IMR-90 (cell line): ENCODE results near the gene TFAP2A. TPM values are rescaled to one million over a fixed set of nuclear protein-coding genes. Genes with fewer than 3 reads are reported as not detected.

Experiments
- ATAC-seq: fragments of 200-7000 bp; cut with Tn5 transposase; 2 replicates; pipeline ENCODE4 v1.9.1; 2020; ENCODE audit warnings: low read depth, mild to moderate bottlenecking, moderate library complexity
- BruUV-seq: library from RNA; stranded (reverse); fragments of 400-500 nt; replicated peaks from 2 replicates; lab custom pipeline; 2021; lab: Mats Ljungman, UMichigan
- CTCF ChIA-PET: fragments of 300-600 bp; formaldehyde crosslinking; extraction: SDS; loops from one replicate; lab custom pipeline; 2021; ENCODE audit warnings: antibody characterized with exemption; lab: Yijun Ruan, JAX
- POLR2A ChIA-PET: fragments of 300-600 bp; sonication (Branson Sonifier 250); formaldehyde crosslinking; loops from one replicate; lab custom pipeline; 2022; ENCODE audit warnings: antibody characterized with exemption; ENCODE audit not compliant: unreplicated experiment; lab: Charles Lee
- DNase-seq: peaks from one replicate; pipeline ENCODE4 v3.0.0; 2013
- H2AFZ ChIP-seq: replicated peaks from 2 replicates; pipeline ENCODE3; 2013; ENCODE audit warnings: low read length, mild to moderate bottlenecking; ENCODE audit not compliant: poor library complexity
- H2AK5ac ChIP-seq: 2 replicates; pipeline ENCODE4 v1.6.1; 2013; ENCODE audit warnings: low read depth, low read length, inconsistent platforms
- H2AK9ac ChIP-seq: replicated peaks from 2 replicates; pipeline ENCODE3; 2013; ENCODE audit warnings: mild to moderate bottlenecking, low read depth, low read length, moderate library complexity; ENCODE audit not compliant: poor library complexity
- H2BK120ac ChIP-seq: 2 replicates; pipeline ENCODE4 v1.6.1; 2013; ENCODE audit warnings: low read depth, low read length, inconsistent platforms
- H2BK15ac ChIP-seq: 3 replicates; pipeline ENCODE4 v1.6.1; 2013; ENCODE audit warnings: low read depth, low read length, inconsistent platforms
- H2BK20ac ChIP-seq: 2 replicates; pipeline ENCODE4 v1.6.1; 2013; ENCODE audit warnings: low read depth, mild to moderate bottlenecking, inconsistent platforms, low read length, moderate library complexity
- H2BK5ac ChIP-seq: 2 replicates; pipeline ENCODE4 v1.6.1; 2013; ENCODE audit warnings: mild to moderate bottlenecking, low read depth, low read length, inconsistent platforms; ENCODE audit not compliant: poor library complexity, severe bottlenecking
- H3K14ac ChIP-seq: replicated peaks from 2 replicates; pipeline ENCODE4 v1.6.1; 2013; ENCODE audit warnings: low read depth, low read length, inconsistent platforms
- H3K18ac ChIP-seq: 2 replicates; pipeline ENCODE4 v1.6.1; 2013; ENCODE audit warnings: low read depth, low read length, control low read depth
- H3K23ac ChIP-seq: 2 replicates; pipeline ENCODE4 v1.6.1; 2013; ENCODE audit warnings: low read depth, low read length, inconsistent platforms
- H3K27ac ChIP-seq: 2 replicates; pipeline ENCODE4 v1.5.1; 2013; ENCODE audit warnings: mild to moderate bottlenecking, control low read depth, low read length; ENCODE audit not compliant: insufficient read depth
- H3K27me3 ChIP-seq: 2 replicates; pipeline ENCODE4 v1.6.1; 2013; ENCODE audit warnings: low read length; ENCODE audit not compliant: control insufficient read depth, insufficient read depth
- H3K36me3 ChIP-seq: 2 replicates; pipeline ENCODE4 v1.6.1; 2013; ENCODE audit warnings: low read length, mixed read lengths; ENCODE audit not compliant: control insufficient read depth, insufficient read depth
- H3K4ac ChIP-seq: 2 replicates; pipeline ENCODE4 v1.6.1; 2013; ENCODE audit warnings: low read depth, low read length, inconsistent platforms
- H3K4me1 ChIP-seq: 2 replicates; pipeline ENCODE4 v1.6.1; 2013; ENCODE audit warnings: low read length, mixed read lengths; ENCODE audit not compliant: control insufficient read depth, insufficient read depth
- H3K4me2 ChIP-seq: 2 replicates; pipeline ENCODE4 v1.6.1; 2013; ENCODE audit warnings: low read depth, mild to moderate bottlenecking, control low read depth, low read length, moderate library complexity
- H3K4me3 ChIP-seq: 2 replicates; pipeline ENCODE4 v1.5.1; 2013; ENCODE audit warnings: low read depth, mild to moderate bottlenecking, control low read depth, low read length, moderate library complexity; ENCODE audit not compliant: insufficient read depth
- H3K56ac ChIP-seq: 2 replicates; pipeline ENCODE4 v1.6.1; 2013; ENCODE audit warnings: low read length, inconsistent platforms; ENCODE audit not compliant: insufficient read depth; ENCODE audit errors: extremely low read depth
- H3K79me1 ChIP-seq, 2 experiments: 2 replicates each; pipeline ENCODE4 v1.6.1; 2013; ENCODE audit warnings: low read length in 2 of 2, inconsistent platforms in 1 of 2, low read depth in 1 of 2
- H3K9ac ChIP-seq: 2 replicates; pipeline ENCODE4 v1.6.1; 2013; ENCODE audit warnings: low read depth, low read length, control low read depth
- H3K9me1 ChIP-seq: 2 replicates; pipeline ENCODE4 v1.6.1; 2013; ENCODE audit warnings: low read length, inconsistent platforms; ENCODE audit not compliant: insufficient read depth
- H3K9me3 ChIP-seq: 2 replicates; pipeline ENCODE4 v1.6.1; 2013; ENCODE audit warnings: low read length; ENCODE audit not compliant: control insufficient read depth, insufficient read depth
- H4K20me1 ChIP-seq: 2 replicates; pipeline ENCODE4 v1.6.1; 2013; ENCODE audit warnings: low read length, inconsistent platforms; ENCODE audit not compliant: insufficient read depth
- H4K5ac ChIP-seq: 2 replicates; pipeline ENCODE4 v1.6.1; 2013; ENCODE audit warnings: mild to moderate bottlenecking, low read depth, low read length, control low read depth
- H4K8ac ChIP-seq, 2 experiments: 2 replicates each; pipeline ENCODE4 v1.6.1; 2013; ENCODE audit warnings: low read depth in 2 of 2, low read length in 2 of 2, control low read depth in 1 of 2, inconsistent platforms in 1 of 2
- H4K91ac ChIP-seq: 2 replicates; pipeline ENCODE4 v1.6.1; 2013; ENCODE audit warnings: low read depth, low read length, inconsistent platforms; ENCODE audit not compliant: insufficient read depth
- CEBPB ChIP-seq: IDR thresholded peaks from 2 replicates; pipeline ENCODE4 v1.6.1; 2012; ENCODE audit warnings: low read depth, low read length, improper control_type of control experiment
- CHD1 ChIP-seq: IDR thresholded peaks from 2 replicates; pipeline ENCODE4 v1.6.1; 2012; ENCODE audit warnings: low read depth, low read length, improper control_type of control experiment
- CTCF ChIP-seq: conservative IDR thresholded peaks from 2 replicates; pipeline ENCODE4 v1.5.1; 2012; ENCODE audit warnings: mild to moderate bottlenecking, low read depth, low read length, improper control_type of control experiment
- ELK1 ChIP-seq: fragments of 150-350 bp; IDR thresholded peaks from 2 replicates; pipeline ENCODE4 v1.6.1; 2016; ENCODE audit warnings: low read depth, mild to moderate bottlenecking, low read length, moderate library complexity, borderline replicate concordance
- MAFK ChIP-seq: IDR thresholded peaks from 2 replicates; pipeline ENCODE4 v1.6.1; 2012; ENCODE audit warnings: low read depth, low read length, improper control_type of control experiment
- MAZ ChIP-seq: IDR thresholded peaks from 2 replicates; pipeline ENCODE4 v1.6.1; 2012; ENCODE audit warnings: low read depth, mild to moderate bottlenecking, low read length, improper control_type of control experiment, moderate library complexity, borderline replicate concordance
- POLR2A ChIP-seq: IDR thresholded peaks from 2 replicates; pipeline ENCODE4 v1.6.1; 2012; ENCODE audit warnings: mild to moderate bottlenecking, low read depth, low read length
- RAD21 ChIP-seq: IDR thresholded peaks from 2 replicates; pipeline ENCODE4 v1.6.1; 2012; ENCODE audit warnings: low read length, improper control_type of control experiment
- RCOR1 ChIP-seq: IDR thresholded peaks from 2 replicates; pipeline ENCODE4 v1.6.1; 2012; ENCODE audit warnings: mild to moderate bottlenecking, low read length, improper control_type of control experiment; ENCODE audit not compliant: insufficient replicate concordance
- RFX5 ChIP-seq: IDR thresholded peaks from 2 replicates; pipeline ENCODE4 v1.8.0; 2012; ENCODE audit warnings: low read depth, mild to moderate bottlenecking, low read length, moderate library complexity
- SMC3 ChIP-seq: fragments of 150-350 bp; IDR thresholded peaks from 2 replicates; pipeline ENCODE4 v1.6.1; 2016; ENCODE audit warnings: low read depth, mild to moderate bottlenecking, antibody characterized with exemption, low read length, moderate library complexity
- USF2 ChIP-seq: fragments of 150-350 bp; IDR thresholded peaks from 2 replicates; pipeline ENCODE4 v1.6.1; 2017; ENCODE audit warnings: mild to moderate bottlenecking, antibody characterized with exemption, low read length, low read depth
- WGBS, 2 experiments: methylation state at CpG; one replicate each; pipeline versions ENCODE4 v1.1.5 to v1.1.7; 2013; ENCODE audit warnings: missing lambda C conversion rate in 2 of 2; ENCODE audit not compliant: insufficient read length in 1 of 2; ENCODE audit errors: extremely low coverage in 2 of 2; 5-methylcytosine and 5-hydroxymethylcytosine counted together
- dilution Hi-C: fragments of 300-500 bp; cut with HindIII; formaldehyde crosslinking; loops from one replicate; pipeline ENCODE4 v1.14.3; 2018; ENCODE audit warnings: low sequenced_read_pairs; ENCODE audit not compliant: unreplicated experiment
- in situ Hi-C: fragments of 300-500 bp; cut with MboI; formaldehyde crosslinking; loops from 3 replicates; pipeline ENCODE4 v1.14.3; 2019; ENCODE audit warnings: low sequenced_read_pairs, inconsistent platforms, mixed read lengths
- intact Hi-C: fragments of 100-400 bp; cut with micrococcal nuclease; formaldehyde crosslinking; loops from 2 replicates; pipeline ENCODE4 v1.10.0; 2022
- polyA plus RNA-seq, 3 experiments: library from polyadenylated mRNA; depleted of rRNA; stranded (reverse); fragments of >200 nt; gene quantifications; 2 replicates each; pipeline ENCODE4 v1.2.3, GENCODE V29; 2012; ENCODE audit warnings: low replicate concordance in 1 of 3
- total RNA-seq: library from RNA; depleted of rRNA; stranded (reverse); fragments of >200 nt; gene quantifications from 2 replicates; pipeline ENCODE4 v1.2.3, GENCODE V29; 2012

Gene TFAP2A
- total and polyA plus RNA-seq, 2 of the 4 experiments (the other 2 are of a cell fraction): 0.72 to 7.1 TPM

GRCh38 chr6:10425975-10426780, 11.3 kb upstream of the TFAP2A start:
- H3K9me1 ChIP-seq: no peaks in the 10 kb centered on the region
- peak overlapping the region; percentile 31; the same call in 1 of the 2 replicates for H3K23ac ChIP-seq
- ATAC-seq (peak; percentile 87), DNase-seq (no peak)
- H3K4me3 ChIP-seq: peak overlapping the region; percentile 36
- no TSS peak for BruUV-seq
- peak overlapping the region; percentile 43; the same call in 1 of the 2 replicates for H2BK20ac ChIP-seq
- no peaks in the 10 kb centered on the region for H3K36me3 ChIP-seq
- H3K9ac ChIP-seq: peak overlapping the region; percentile 40
- H2BK5ac ChIP-seq: no peak overlapping the region
- TF ChIP-seq MAFK (no peak), RAD21 (no peak), CHD1 (no peak), ELK1 (no peak), MAZ (no peak), CEBPB (no peak), RCOR1 (no peak), RFX5 (no peak), POLR2A (no peak), CTCF (no peak), SMC3 (no peak), USF2 (no peak)
- POLR2A ChIA-PET: interaction anchor here (0.6 kb wide), 1 partner anchor 15 kb away, joined by 4 read pairs; no protein-coding TSS in a partner anchor
- H3K27me3 ChIP-seq: peaks cover 48% of the 10 kb centered on the region
- peak overlapping the region; percentile 85 for H3K4me2 ChIP-seq
- H3K14ac ChIP-seq: 0 out of 2 replicates have a peak overlapping the region, but pooled peaks have one; percentile 13
- H2BK120ac ChIP-seq: peak overlapping the region; percentile 57
- in situ Hi-C loops (no loop called here), dilution Hi-C loops (no loop called here), intact Hi-C loops (loop anchor here (5.0 kb wide), 2 partner anchors 394 to 884 kb away; no protein-coding TSS in a partner anchor)
- no peaks in the 10 kb centered on the region for H4K20me1 ChIP-seq
- no peak overlapping the region for H4K5ac ChIP-seq
- H4K91ac ChIP-seq: peak overlapping the region; percentile 8
- H3K56ac ChIP-seq: no peak overlapping the region; the same call in 1 of the 2 replicates
- no peak overlapping the region for H2AK5ac ChIP-seq
- no peak overlapping the region for H2BK15ac ChIP-seq
- peak overlapping the region; percentile 38 to 66 for H4K8ac ChIP-seq
- no peaks in the 10 kb centered on the region for H3K9me3 ChIP-seq
- no peaks in the 10 kb centered on the region for H3K79me1 ChIP-seq
- 6% methylated on average over 18 of the region's 54 CpGs; no CpG with 5 or more reads in 1 of the 2 experiments for WGBS, 2 experiments
- peak overlapping the region; percentile 91 for H2AFZ ChIP-seq
- no peak overlapping the region for H3K18ac ChIP-seq
- H2AK9ac ChIP-seq: peak overlapping the region; percentile 77
- peak overlapping the region; percentile 52 for H3K4ac ChIP-seq
- peak overlapping the region; percentile 9; the same call in 1 of the 2 replicates for H3K27ac ChIP-seq
- H3K4me1 ChIP-seq: no peaks in the 10 kb centered on the region
- CTCF ChIA-PET: interaction anchor here (1.2 kb wide), 1 partner anchor 12 kb away, joined by 4 read pairs; the partner anchor contains the start of gene TFAP2A
